ENCODE measurements around the gene PAPSS2. TPM values are rescaled to one million over a fixed set of nuclear protein-coding genes. Genes with fewer than 3 reads are reported as not detected.

Gene PAPSS2
- total RNA-seq, 1 donor = 96.9 TPM

DNA sequence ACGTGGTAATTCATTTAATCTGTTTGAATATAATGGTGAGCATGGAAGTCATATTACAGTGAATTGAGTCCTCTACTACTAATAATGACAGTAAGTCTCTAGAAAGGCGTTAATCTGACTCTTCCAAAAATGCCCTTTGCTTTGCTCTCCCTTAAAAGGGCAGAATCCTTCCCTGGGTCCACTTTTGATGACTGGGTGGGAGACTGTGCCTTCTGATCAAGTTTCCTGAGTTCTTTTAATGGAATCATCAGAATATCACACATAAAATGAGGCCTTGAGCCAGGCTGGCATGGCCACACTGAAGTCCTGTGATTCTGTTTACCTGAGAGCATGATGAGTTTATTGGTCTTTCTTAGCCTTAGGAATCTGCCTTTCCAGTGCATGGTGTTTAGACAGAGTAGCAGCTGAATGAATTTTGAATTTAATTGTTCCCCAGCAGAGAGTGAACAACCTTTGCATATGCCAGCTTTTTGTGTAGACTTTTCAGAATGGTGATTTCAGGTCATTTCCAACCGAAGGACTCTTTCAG is 33.3 kb downstream of the PAPSS2 start:
- no peak for DNase-seq (ENCODE audit: low read depth)
- no peak for TF ChIP-seq CTCF (IDR thresholded peaks at IDR 0.05; ENCODE audit: insufficient read depth, low read length)
- H3K4me3 ChIP-seq (ENCODE audit: low read depth, low read length) = no peak overlapping the region

DNA sequence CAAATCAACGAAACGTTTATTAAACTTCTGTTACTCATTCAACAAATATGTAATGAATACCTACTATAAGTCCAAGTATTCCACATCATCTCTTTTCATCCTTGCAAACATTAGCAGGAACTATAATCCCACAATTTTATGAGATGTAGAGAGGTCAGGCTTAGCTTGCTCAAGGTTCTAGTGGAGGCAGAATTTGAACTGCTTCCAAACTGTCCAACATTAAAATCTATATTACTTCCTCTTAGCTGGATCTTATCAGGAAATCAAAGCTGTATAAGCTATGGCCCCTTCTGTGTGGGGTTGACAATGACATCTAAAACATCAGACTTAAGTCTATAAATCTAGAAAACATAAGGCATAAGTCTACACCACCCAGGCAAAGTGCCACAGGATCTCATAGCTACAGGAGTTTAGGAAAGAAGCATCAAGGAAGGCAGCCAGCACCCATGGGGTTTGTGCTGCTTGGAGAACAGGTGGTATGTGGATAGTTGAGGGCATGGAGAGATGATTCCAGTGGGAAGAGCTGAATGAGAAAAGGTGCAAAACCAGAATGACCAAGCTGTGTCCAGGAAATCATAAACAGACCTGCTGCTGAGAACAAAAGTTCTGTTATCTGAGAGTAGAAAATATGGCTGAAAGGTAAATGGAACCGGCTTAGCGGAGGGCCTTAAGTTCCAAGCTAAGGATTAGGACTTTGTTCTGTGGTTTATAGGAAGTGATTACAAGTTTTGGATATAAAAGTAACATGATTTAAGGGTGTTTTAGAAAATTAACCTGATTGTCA is 34.5 kb downstream of the PAPSS2 start:
- no peak for DNase-seq (ENCODE audit: low read depth)
- no peak for TF ChIP-seq CTCF (IDR thresholded peaks at IDR 0.05; ENCODE audit: insufficient read depth, low read length)

GRCh38 chr10:87695074-87695473 is 35.4 kb downstream of the PAPSS2 start:
- DNase-seq (ENCODE audit: low read depth) = no peak
- TF ChIP-seq CTCF (IDR thresholded peaks at IDR 0.05; ENCODE audit: insufficient read depth, low read length) = no peak
- no peak overlapping the region for H3K4me3 ChIP-seq (ENCODE audit: low read depth, low read length)

More for the DNA sequence above, 34.5 kb downstream of the PAPSS2 start:
- no peak overlapping the region for H3K4me3 ChIP-seq (ENCODE audit: low read depth, low read length)

GRCh38 chr10:87696922-87697745 is 37.5 kb downstream of the PAPSS2 start:
- peak; percentile 25 for DNase-seq (ENCODE audit: low read depth)
- no peak for TF ChIP-seq CTCF (IDR thresholded peaks at IDR 0.05; ENCODE audit: insufficient read depth, low read length)

DNA sequence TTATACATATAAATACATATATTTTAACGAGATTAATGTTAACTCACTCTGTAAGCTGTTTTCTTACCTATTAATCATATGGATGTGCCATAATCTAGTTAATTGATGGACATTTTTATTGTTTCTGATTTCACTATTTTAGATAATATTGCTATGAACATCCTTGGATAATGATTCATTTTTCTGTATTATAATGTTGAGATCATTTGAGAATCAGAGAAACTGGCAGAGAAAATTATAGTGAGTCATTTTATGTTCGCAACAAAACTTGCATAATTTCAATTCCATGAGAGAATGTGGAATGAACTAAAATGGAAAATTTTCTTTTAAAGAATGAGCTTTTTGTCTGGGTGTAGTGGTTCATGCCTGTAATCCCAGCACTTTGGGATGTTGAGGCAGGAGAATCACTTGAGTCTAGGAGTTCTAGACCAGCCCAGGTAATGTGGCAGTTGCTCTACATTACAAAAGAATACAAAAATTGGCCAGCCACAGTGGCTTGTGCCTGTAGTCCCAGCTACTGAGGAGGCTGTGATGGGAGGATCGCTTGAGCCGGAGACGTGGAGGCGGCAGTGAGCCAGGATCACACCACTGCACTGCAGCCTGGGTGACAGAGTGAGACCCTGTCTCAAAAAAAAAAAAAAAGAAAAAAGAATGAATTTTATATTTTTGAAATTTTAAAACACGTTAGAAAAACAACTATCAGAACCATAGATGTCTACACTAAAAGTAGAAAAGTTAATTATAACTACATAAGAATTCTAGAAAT is 40.5 kb downstream of the PAPSS2 start:
- H3K4me3 ChIP-seq (ENCODE audit: low read depth, low read length) = no peak overlapping the region
- TF ChIP-seq CTCF (IDR thresholded peaks at IDR 0.05; ENCODE audit: insufficient read depth, low read length) = no peak
- peak; percentile 85 for DNase-seq (ENCODE audit: low read depth)

More at GRCh38 chr10:87696922-87697745, 37.5 kb downstream of the PAPSS2 start:
- no peak overlapping the region for H3K4me3 ChIP-seq (ENCODE audit: low read depth, low read length)

- DNase-seq (ENCODE audit: low read depth) = no peak
- no peak overlapping the region for H3K4me3 ChIP-seq (ENCODE audit: low read depth, low read length)
- no peak for TF ChIP-seq CTCF (IDR thresholded peaks at IDR 0.05; ENCODE audit: insufficient read depth, low read length)
Measured at GRCh38 chr10:87702260-87702972, 42.7 kb downstream of the PAPSS2 start.

Data from fibroblast of the aortic adventitia (primary cell).